ENCODE measurements around the gene CTU1.

Gene CTU1

DNA sequence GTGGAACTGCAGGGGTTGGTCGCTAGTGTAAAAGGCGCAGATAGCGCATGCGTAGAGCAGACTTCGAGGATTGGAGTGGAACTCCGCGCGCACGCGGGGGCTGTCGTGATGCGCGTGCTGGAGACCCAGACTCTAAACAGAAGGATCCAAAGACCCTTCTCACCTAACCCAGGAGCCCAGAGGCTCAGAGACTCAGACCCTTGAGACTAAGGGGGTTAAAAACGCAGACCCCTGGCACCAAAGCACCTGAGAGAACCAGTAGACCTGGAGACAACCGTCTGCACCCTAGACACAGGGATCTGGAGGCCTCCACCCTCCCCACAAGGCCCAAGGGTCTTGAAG, 567 bp upstream of the CTU1 start:
- Histone ChIP-seq H3K36me3 (no peaks in the 10 kb centered on the region), H3K27ac (peak overlapping the region; percentile 34; the same call in 1 of the 2 replicates), H3K27me3 (ENCODE audit: insufficient read depth, low read depth, severe bottlenecking) (peaks cover 30% of the 10 kb centered on the region), H3K9me3 (ENCODE audit: severe bottlenecking) (no peaks in the 10 kb centered on the region), H3K4me3 (ENCODE audit: low read depth, low read length) (peak overlapping the region; percentile 56)
- DNase-seq = no peak
- TF ChIP-seq, protein P1, sequence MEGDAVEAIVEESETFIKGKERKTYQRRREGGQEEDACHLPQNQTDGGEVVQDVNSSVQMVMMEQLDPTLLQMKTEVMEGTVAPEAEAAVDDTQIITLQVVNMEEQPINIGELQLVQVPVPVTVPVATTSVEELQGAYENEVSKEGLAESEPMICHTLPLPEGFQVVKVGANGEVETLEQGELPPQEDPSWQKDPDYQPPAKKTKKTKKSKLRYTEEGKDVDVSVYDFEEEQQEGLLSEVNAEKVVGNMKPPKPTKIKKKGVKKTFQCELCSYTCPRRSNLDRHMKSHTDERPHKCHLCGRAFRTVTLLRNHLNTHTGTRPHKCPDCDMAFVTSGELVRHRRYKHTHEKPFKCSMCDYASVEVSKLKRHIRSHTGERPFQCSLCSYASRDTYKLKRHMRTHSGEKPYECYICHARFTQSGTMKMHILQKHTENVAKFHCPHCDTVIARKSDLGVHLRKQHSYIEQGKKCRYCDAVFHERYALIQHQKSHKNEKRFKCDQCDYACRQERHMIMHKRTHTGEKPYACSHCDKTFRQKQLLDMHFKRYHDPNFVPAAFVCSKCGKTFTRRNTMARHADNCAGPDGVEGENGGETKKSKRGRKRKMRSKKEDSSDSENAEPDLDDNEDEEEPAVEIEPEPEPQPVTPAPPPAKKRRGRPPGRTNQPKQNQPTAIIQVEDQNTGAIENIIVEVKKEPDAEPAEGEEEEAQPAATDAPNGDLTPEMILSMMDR (IDR thresholded peaks at IDR 0.05; ENCODE audit: low read depth, low read length) = no peak

DNA sequence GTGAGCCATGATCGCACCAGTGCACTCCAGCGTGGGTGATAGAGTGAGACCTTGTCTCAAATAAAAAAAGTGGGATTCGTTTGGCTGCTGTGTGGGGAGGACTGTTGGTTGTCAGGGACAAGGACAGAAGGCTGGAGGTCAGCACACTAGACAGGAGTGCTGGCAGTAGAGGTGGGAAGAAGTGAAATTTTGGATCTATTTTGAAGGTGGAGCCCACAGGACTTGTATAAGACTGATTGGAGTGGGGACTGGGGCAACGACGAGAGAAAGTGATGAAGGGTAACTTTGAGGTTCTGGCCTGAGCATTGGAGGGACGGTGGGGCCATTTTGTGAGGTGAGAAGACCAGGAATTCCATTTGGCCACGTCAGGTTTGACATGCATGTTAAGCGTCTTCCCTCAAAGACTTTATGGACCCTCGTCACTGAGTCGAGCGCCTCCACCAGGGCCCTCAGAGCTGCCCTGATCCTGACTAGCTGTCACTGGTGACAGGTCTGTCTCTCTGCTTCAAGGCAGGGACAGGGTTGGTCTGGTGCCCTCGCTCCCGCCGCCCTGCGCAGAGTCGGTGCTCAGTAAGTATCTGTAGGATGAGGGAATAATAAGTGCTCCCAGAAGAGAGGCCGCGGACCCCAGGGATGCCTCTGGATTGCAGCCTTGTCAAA, 673 bp downstream of the CTU1 start:
- Histone ChIP-seq H3K9me3 (ENCODE audit: severe bottlenecking) (no peaks in the 10 kb centered on the region), H3K27me3 (ENCODE audit: insufficient read depth, low read depth, severe bottlenecking) (peaks cover 18% of the 10 kb centered on the region), H3K27ac (peak overlapping the region; percentile 70), H3K36me3 (peaks cover 5% of the 10 kb centered on the region), H3K4me3 (ENCODE audit: low read depth, low read length) (peak overlapping the region; percentile 56)
- DNase-seq = no peak
- TF ChIP-seq, protein P1 (IDR thresholded peaks at IDR 0.05; ENCODE audit: low read depth, low read length) = 0 out of 2 replicates have a peak, but pooled peaks have one; percentile 4

DNA sequence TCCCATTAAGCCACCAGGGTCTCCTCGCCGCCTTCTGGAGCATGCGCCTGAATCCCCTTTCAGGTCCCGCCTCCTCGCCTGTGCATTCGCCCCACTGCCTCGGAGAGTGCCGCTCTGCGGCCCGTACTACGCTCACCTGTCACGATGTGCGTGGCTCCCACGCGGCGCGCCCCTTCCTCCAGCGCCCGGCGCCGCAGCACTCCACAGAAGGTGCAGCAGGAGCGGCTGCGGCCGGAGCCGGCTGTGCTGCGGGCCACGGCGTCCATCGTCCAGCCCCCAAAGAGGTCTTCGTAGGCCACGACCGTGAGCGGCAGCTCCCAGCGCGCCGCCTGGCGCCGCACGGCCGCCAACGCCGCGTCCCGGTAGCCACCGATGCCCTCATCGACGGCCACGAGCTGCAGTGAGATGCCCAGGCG, 4.3 kb downstream of the CTU1 start:
- H3K27me3 ChIP-seq (ENCODE audit: insufficient read depth, low read depth, severe bottlenecking) = no peaks in the 10 kb centered on the region
- no peaks in the 10 kb centered on the region for H3K9me3 ChIP-seq (ENCODE audit: severe bottlenecking)
- H3K36me3 ChIP-seq = peaks cover 8% of the 10 kb centered on the region
- H3K27ac ChIP-seq = no peak overlapping the region
- no peak overlapping the region for H3K4me3 ChIP-seq (ENCODE audit: low read depth, low read length)
- TF ChIP-seq, protein P1 (IDR thresholded peaks at IDR 0.05; ENCODE audit: low read depth, low read length) = no peak
- DNase-seq = no peak

DNA sequence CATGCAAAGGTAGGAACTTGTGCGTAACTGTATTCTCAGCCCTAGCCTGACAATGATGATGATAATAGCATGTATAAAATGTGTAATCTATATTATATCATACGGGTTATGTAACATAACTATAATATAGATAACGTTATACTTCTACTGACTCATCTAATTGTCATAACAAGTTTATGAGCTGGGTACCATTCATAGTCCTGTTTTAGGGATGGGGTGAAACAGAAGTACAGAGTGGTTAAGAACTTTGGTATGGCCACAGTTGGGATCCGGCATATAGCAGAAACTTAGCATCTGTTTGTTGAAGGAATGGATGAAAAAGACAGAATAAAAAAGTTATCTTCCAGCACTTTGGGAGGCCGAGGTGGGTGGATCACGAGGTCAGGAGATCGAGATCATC, 5.2 kb downstream of the CTU1 start:
- Histone ChIP-seq H3K9me3 (ENCODE audit: severe bottlenecking) (no peaks in the 10 kb centered on the region), H3K27me3 (ENCODE audit: insufficient read depth, low read depth, severe bottlenecking) (no peaks in the 10 kb centered on the region), H3K36me3 (peaks cover 8% of the 10 kb centered on the region), H3K27ac (no peak overlapping the region), H3K4me3 (ENCODE audit: low read depth, low read length) (no peak overlapping the region)
- TF ChIP-seq, protein P1 (IDR thresholded peaks at IDR 0.05; ENCODE audit: low read depth, low read length) = no peak
- no peak for DNase-seq

DNA sequence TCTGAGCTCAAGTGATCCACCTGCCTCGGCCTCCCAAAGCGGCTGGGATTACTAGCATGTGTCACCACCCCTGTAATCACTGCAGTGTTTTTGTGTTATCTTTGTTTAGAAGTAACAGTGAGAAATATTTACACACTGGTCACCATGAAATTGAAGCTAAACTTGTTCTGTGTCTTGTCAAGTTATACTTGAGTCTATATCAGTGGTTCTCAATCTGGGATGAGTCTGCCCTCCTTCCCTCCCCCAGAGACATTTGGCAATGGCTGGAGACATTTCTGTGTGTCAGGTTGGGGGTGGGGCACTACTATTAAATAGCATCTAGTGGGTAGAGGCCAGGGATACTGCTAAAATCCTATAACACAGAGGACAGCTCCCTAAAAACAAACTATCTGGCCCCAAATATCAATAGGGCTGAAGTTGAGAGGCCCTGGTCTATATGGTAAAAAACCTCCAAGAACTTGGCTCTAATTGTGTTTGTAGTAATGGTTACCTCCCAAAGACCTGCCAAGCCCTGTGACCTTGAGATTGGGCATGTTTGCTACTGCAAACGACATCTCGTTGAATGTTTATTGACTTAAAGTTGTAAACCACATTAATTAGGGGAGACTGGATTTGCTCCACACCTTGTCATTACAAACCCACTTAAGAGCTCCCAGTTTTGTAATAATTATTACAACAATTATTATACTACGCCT, 6.9 kb downstream of the CTU1 start:
- no peak for DNase-seq
- TF ChIP-seq, protein P1 (IDR thresholded peaks at IDR 0.05; ENCODE audit: low read depth, low read length) = no peak
- Histone ChIP-seq H3K36me3 (peaks cover 8% of the 10 kb centered on the region), H3K27ac (no peak overlapping the region), H3K4me3 (ENCODE audit: low read depth, low read length) (no peak overlapping the region), H3K27me3 (ENCODE audit: insufficient read depth, low read depth, severe bottlenecking) (no peaks in the 10 kb centered on the region), H3K9me3 (ENCODE audit: severe bottlenecking) (no peaks in the 10 kb centered on the region)
